SK-N-SH treated with all-trans-retinoic acid at 6 μM for 48 hours (cell line): ENCODE data around the gene WDR5B.

Experiments
- ATAC-seq: fragments of 200-7000 bp; cut with Tn5 transposase; 3 replicates; pipeline ENCODE4 v1.9.1; 2020; ENCODE audit warnings: mild to moderate bottlenecking, moderate library complexity
- ARNTL ChIP-seq: fragments of 450-650 bp; formaldehyde crosslinking; IDR thresholded peaks from 2 replicates; pipeline ENCODE4 v1.5.0; 2020; ENCODE audit warnings: low read depth, mild to moderate bottlenecking, moderate library complexity, borderline replicate concordance
- BACH2 ChIP-seq: fragments of 250-450 bp; sonication (Bioruptor Pico); IDR thresholded peaks from 2 replicates; pipeline ENCODE4 v1.9.0; 2021; ENCODE audit warnings: mild to moderate bottlenecking, borderline replicate concordance
- CSDC2 ChIP-seq: fragments of 250-450 bp; sonication (Bioruptor Pico); IDR thresholded peaks from 2 replicates; pipeline ENCODE4 v1.5.0; 2020; ENCODE audit warnings: mild to moderate bottlenecking, moderate library complexity
- ESRRG ChIP-seq: fragments of 250-450 bp; sonication (Bioruptor Pico); IDR thresholded peaks from 2 replicates; pipeline ENCODE4 v1.6.1; 2021; ENCODE audit warnings: mild to moderate bottlenecking
- GLIS3 ChIP-seq: fragments of 250-450 bp; sonication (Bioruptor Pico); IDR thresholded peaks from 2 replicates; pipeline ENCODE4 v1.5.0; 2020; ENCODE audit warnings: mild to moderate bottlenecking, moderate library complexity
- OSR1 ChIP-seq: fragments of 250-450 bp; sonication (Bioruptor Pico); IDR thresholded peaks from 2 replicates; pipeline ENCODE4 v1.8.0; 2022; ENCODE audit warnings: moderate library complexity, mild to moderate bottlenecking, inconsistent platforms
- PPARA ChIP-seq: fragments of 250-450 bp; sonication (Bioruptor Pico); IDR thresholded peaks from 2 replicates; pipeline ENCODE4 v1.5.0; 2020; ENCODE audit warnings: mild to moderate bottlenecking, borderline replicate concordance
- RARB ChIP-seq: fragments of 250-450 bp; sonication (Bioruptor Pico); IDR thresholded peaks from 2 replicates; pipeline ENCODE4 v1.8.0; 2021; ENCODE audit warnings: mild to moderate bottlenecking, moderate library complexity
- SNAI2 ChIP-seq: fragments of 250-450 bp; sonication (Bioruptor Pico); IDR thresholded peaks from 2 replicates; pipeline ENCODE4 v1.5.0; 2020; ENCODE audit warnings: mild to moderate bottlenecking, moderate library complexity
- TCF4 ChIP-seq: fragments of 250-450 bp; sonication (Bioruptor Pico); IDR thresholded peaks from 2 replicates; pipeline ENCODE4 v1.8.0; 2021; ENCODE audit warnings: mild to moderate bottlenecking, moderate library complexity, borderline replicate concordance
- TOX ChIP-seq: fragments of 250-450 bp; sonication (Bioruptor Pico); IDR thresholded peaks from 2 replicates; pipeline ENCODE4 v1.8.0; 2021; ENCODE audit warnings: mild to moderate bottlenecking, moderate library complexity, borderline replicate concordance
- ZC3H10 ChIP-seq: fragments of 250-450 bp; sonication (Bioruptor Pico); IDR thresholded peaks from 2 replicates; pipeline ENCODE4 v1.5.1; 2021; ENCODE audit warnings: mild to moderate bottlenecking, moderate library complexity
- ZFP3 ChIP-seq: fragments of 250-450 bp; sonication (Bioruptor Pico); IDR thresholded peaks from 2 replicates; pipeline ENCODE4 v1.5.0; 2020; ENCODE audit warnings: mild to moderate bottlenecking, moderate library complexity
- ZFP30 ChIP-seq: fragments of 450-650 bp; formaldehyde crosslinking; IDR thresholded peaks from 2 replicates; pipeline ENCODE4 v1.5.0; 2022; ENCODE audit warnings: mild to moderate bottlenecking, moderate library complexity
- ZNF565 ChIP-seq: fragments of 450-650 bp; formaldehyde crosslinking; conservative IDR thresholded peaks from 2 replicates; pipeline ENCODE4 v1.5.0; 2020; ENCODE audit warnings: low read depth, mild to moderate bottlenecking, moderate library complexity
- ZNF70 ChIP-seq: fragments of 450-650 bp; formaldehyde crosslinking; IDR thresholded peaks from 2 replicates; pipeline ENCODE4 v1.5.0; 2020; ENCODE audit warnings: mild to moderate bottlenecking, moderate library complexity
- ZNF8 ChIP-seq: fragments of 450-650 bp; formaldehyde crosslinking; IDR thresholded peaks from 2 replicates; pipeline ENCODE4 v1.5.0; 2020; ENCODE audit warnings: mild to moderate bottlenecking, moderate library complexity
- TF ChIP-seq, protein P1 (sequence below): fragments of 250-450 bp; sonication (Bioruptor Pico); IDR thresholded peaks from 2 replicates; pipeline ENCODE4 v1.8.0; 2021; ENCODE audit warnings: low read depth, mild to moderate bottlenecking, moderate library complexity, borderline replicate concordance
- TF ChIP-seq, protein P2 (sequence below): fragments of 250-450 bp; sonication (Bioruptor Pico); IDR thresholded peaks from 2 replicates; pipeline ENCODE4 v1.8.0; 2020; ENCODE audit warnings: mild to moderate bottlenecking, moderate library complexity, borderline replicate concordance
- TF ChIP-seq, protein P3 (sequence below): fragments of 250-450 bp; sonication (Bioruptor Pico); IDR thresholded peaks from 2 replicates; pipeline ENCODE4 v1.5.1; 2021; ENCODE audit warnings: mild to moderate bottlenecking, moderate library complexity
- TF ChIP-seq, protein P4 (sequence below): fragments of 250-450 bp; sonication (Bioruptor Pico); IDR thresholded peaks from 2 replicates; pipeline ENCODE4 v1.5.0; 2020; ENCODE audit warnings: mild to moderate bottlenecking, moderate library complexity

The WDR5B gene

DNA sequence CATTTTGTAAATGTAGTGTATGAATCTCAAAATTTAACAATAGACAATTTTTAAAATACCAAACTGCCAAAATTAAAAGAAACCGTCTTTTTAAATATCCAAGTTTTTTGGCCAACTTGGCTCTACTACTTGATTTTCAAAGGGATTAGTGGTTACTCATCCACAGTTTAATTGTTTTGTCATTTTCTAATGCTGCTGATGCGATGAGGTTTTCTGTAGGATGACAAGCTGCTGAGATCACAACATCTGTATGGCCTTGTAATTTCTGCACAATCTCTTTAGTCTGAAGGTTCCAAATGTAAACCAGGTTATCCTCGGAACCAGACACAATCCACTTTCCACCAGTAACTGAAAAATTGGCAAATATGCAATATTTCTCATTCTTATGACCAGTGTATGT is 1.5 kb downstream of the WDR5B start:
- TF ChIP-seq CSDC2 (CRISPR knock-in tag) (no peak), SNAI2 (no peak), ZNF70 (no peak), RARB (CRISPR knock-in tag) (no peak), TOX (CRISPR knock-in tag) (no peak), GLIS3 (CRISPR knock-in tag) (no peak), OSR1 (CRISPR knock-in tag) (no peak)
- TF ChIP-seq, protein P1, sequence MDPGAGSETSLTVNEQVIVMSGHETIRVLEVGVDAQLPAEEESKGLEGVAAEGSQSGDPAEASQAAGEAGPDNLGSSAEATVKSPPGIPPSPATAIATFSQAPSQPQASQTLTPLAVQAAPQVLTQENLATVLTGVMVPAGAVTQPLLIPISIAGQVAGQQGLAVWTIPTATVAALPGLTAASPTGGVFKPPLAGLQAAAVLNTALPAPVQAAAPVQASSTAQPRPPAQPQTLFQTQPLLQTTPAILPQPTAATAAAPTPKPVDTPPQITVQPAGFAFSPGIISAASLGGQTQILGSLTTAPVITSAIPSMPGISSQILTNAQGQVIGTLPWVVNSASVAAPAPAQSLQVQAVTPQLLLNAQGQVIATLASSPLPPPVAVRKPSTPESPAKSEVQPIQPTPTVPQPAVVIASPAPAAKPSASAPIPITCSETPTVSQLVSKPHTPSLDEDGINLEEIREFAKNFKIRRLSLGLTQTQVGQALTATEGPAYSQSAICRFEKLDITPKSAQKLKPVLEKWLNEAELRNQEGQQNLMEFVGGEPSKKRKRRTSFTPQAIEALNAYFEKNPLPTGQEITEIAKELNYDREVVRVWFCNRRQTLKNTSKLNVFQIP (CRISPR knock-in tag), result no peak
- ATAC-seq, result no peak

DNA sequence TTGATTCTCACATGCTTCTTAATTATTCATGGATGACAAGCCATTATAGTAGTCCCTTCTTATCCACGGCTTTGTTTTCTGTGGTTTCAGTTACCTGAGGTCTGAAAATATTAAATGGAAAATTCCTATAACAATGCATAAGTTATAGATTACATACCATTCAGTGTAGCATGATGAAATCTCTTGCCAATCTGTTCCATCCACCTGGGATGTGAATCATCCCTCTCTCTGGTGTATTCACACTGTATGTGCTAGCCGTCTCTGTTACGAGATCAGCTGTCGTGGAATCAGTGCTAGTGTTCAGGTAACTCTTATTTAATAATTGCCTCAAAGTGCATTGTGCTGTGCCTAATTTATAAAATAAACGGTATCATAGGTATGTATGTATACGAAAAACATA is 5.2 kb downstream of the WDR5B start:
- no peak for ATAC-seq
- TF ChIP-seq BACH2 (CRISPR knock-in tag) (no peak), PPARA (CRISPR knock-in tag) (no peak), SNAI2 (no peak), TCF4 (CRISPR knock-in tag) (no peak), ZNF8 (no peak), RARB (CRISPR knock-in tag) (no peak), ZNF565 (CRISPR knock-in tag) (no peak), ESRRG (CRISPR knock-in tag) (no peak)
- TF ChIP-seq, protein P2, sequence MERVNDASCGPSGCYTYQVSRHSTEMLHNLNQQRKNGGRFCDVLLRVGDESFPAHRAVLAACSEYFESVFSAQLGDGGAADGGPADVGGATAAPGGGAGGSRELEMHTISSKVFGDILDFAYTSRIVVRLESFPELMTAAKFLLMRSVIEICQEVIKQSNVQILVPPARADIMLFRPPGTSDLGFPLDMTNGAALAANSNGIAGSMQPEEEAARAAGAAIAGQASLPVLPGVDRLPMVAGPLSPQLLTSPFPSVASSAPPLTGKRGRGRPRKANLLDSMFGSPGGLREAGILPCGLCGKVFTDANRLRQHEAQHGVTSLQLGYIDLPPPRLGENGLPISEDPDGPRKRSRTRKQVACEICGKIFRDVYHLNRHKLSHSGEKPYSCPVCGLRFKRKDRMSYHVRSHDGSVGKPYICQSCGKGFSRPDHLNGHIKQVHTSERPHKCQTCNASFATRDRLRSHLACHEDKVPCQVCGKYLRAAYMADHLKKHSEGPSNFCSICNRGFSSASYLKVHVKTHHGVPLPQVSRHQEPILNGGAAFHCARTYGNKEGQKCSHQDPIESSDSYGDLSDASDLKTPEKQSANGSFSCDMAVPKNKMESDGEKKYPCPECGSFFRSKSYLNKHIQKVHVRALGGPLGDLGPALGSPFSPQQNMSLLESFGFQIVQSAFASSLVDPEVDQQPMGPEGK, result no peak
- TF ChIP-seq, all 23 proteins: peak for 0

DNA sequence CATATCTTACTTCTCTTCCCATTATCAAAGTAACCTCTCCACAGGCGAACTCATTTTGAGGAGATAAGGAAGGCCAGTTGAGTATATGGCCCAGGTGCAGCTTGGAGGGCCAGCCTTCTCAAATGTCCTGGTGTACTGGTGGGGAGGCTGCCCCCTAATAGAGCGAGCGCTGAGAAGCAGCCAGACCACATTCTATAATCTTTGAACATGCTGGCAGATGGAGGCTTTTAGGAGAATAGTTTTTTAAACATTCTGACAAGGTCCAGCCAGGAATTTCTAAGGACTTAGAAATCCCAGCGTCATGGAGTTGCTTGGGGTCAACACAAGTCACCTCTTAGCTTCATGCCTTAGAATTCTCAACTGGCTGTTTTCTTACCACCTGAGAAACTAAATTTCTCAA is 5.8 kb downstream of the WDR5B start:
- TF ChIP-seq BACH2 (CRISPR knock-in tag) (no peak), ESRRG (CRISPR knock-in tag) (no peak), CSDC2 (CRISPR knock-in tag) (no peak), RARB (CRISPR knock-in tag) (no peak)
- no peak for ATAC-seq

DNA sequence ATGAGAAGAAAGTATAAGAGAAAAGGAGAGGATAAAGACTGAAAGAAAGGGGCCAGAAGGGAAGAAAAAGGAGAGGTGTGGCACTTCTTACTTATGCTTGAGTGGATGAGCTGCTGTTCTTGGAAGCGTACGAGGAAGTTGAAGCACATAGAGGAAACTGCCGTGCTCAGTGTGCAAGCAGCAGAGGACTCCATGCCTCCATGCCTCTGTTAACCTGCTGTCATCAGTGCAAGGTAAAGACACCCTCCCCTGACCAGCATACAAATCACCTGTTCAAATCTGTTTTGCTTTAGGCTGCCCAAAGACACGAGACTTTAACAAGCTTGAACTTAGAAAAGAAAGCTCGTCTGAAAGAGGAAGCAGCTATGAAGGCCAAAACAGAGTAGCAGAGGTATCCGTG is 6.4 kb downstream of the WDR5B start:
- ATAC-seq, result no peak
- TF ChIP-seq TOX (CRISPR knock-in tag) (no peak), ZNF565 (CRISPR knock-in tag) (no peak), ESRRG (CRISPR knock-in tag) (no peak), ZNF8 (no peak), CSDC2 (CRISPR knock-in tag) (no peak), RARB (CRISPR knock-in tag) (no peak), SNAI2 (no peak), ARNTL (no peak), ZC3H10 (CRISPR knock-in tag) (no peak), ZFP3 (CRISPR knock-in tag) (no peak), TCF4 (CRISPR knock-in tag) (no peak), BACH2 (CRISPR knock-in tag) (no peak), ZFP30 (CRISPR knock-in tag) (no peak), OSR1 (CRISPR knock-in tag) (no peak), PPARA (CRISPR knock-in tag) (no peak)
- TF ChIP-seq, protein P3, sequence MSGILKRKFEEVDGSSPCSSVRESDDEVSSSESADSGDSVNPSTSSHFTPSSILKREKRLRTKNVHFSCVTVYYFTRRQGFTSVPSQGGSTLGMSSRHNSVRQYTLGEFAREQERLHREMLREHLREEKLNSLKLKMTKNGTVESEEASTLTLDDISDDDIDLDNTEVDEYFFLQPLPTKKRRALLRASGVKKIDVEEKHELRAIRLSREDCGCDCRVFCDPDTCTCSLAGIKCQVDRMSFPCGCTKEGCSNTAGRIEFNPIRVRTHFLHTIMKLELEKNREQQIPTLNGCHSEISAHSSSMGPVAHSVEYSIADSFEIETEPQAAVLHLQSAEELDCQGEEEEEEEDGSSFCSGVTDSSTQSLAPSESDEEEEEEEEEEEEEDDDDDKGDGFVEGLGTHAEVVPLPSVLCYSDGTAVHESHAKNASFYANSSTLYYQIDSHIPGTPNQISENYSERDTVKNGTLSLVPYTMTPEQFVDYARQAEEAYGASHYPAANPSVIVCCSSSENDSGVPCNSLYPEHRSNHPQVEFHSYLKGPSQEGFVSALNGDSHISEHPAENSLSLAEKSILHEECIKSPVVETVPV, result no peak
- TF ChIP-seq, protein P2, result no peak
- TF ChIP-seq, protein P4, sequence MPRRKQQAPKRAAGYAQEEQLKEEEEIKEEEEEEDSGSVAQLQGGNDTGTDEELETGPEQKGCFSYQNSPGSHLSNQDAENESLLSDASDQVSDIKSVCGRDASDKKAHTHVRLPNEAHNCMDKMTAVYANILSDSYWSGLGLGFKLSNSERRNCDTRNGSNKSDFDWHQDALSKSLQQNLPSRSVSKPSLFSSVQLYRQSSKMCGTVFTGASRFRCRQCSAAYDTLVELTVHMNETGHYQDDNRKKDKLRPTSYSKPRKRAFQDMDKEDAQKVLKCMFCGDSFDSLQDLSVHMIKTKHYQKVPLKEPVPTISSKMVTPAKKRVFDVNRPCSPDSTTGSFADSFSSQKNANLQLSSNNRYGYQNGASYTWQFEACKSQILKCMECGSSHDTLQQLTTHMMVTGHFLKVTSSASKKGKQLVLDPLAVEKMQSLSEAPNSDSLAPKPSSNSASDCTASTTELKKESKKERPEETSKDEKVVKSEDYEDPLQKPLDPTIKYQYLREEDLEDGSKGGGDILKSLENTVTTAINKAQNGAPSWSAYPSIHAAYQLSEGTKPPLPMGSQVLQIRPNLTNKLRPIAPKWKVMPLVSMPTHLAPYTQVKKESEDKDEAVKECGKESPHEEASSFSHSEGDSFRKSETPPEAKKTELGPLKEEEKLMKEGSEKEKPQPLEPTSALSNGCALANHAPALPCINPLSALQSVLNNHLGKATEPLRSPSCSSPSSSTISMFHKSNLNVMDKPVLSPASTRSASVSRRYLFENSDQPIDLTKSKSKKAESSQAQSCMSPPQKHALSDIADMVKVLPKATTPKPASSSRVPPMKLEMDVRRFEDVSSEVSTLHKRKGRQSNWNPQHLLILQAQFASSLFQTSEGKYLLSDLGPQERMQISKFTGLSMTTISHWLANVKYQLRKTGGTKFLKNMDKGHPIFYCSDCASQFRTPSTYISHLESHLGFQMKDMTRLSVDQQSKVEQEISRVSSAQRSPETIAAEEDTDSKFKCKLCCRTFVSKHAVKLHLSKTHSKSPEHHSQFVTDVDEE (CRISPR knock-in tag), result no peak
